SHP77 (cell line): ENCODE data around the gene ZNF831.

Experiments
- DNase-seq, 2 experiments: peaks; one replicate each; lab custom pipeline; 2025; lab: John Stamatoyannopoulos, UW

Gene ZNF831

DNA sequence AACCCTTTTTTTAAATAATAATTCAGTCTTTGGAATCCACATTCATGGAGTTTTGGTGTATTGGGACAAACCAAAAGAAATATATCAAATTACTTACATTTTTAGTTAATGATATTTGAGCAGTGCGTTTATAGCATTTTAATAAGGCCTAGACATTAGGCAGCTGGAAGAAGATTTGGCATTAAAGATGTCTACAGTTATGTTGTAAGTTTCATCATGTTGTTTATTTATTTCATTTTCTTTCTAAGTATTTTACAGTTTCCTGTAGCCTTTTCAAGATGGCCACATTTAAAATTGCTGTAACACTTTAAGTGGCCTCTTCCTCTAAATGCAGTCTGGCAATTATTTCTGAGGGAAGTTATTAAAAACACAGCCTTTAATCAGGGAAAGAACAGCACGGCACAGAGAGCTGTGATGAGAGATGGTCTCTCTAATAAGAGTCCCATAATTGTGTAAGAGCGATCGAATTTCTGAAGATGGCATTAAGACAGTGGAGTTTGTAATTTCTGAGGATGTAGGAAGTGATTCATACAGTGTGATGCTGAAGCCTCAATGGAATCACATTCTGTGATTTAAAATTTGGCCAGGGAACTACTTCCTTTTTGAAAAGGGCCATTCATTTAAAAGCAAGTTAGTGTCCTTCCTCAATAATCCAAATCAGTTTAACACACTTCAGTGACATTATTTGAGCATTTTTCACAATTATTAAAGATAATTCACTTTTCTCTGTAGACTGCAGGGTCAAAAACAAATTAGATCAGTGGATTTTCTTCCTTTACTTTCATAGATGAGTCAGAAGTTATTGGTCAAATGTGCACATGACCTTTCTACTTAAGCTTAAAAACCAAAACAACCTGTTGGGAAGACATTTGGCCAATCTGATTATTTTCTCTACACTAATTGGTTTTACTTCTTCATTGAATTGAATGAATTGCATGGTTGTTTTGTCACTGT lies 84.4 kb downstream of the ZNF831 start:
- DNase-seq = no peak

DNA sequence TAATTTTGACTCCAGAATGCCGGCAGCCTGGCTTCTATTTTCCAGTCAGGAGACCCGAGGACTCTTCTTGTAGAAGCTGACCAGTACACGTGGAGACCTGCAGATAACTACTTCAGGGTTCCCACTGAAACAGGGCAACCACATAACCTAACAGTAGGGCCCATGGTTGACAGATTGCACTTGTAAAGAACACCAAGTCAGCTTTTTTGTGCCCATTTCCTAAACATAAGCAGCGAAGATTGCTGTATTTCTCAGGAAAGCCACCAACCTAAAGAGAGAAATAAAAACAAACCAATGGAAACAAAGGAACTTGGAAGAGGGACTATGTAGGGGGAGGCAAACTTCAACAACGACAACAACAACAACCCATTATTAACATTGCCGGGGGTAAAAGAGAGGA lies 86.7 kb downstream of the ZNF831 start:
- no peak for DNase-seq

DNA sequence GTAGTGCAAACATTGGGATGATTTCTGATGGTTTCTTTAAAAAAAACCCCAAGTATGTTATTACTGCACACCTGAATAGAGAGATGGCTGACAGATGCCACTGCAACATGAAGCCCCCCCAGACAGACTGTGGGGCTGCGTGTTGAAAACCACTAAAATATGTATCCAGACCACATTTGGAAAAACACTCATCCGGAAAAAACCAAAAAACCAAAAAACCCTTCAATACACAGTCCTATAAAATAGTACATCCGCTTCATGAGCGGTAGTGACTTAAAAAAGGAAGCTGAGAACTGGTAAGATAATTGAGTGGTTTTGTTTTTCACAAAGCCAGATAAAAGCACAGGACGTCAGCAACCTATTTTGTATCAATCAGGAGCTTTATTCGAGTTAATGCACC lies 89.7 kb downstream of the ZNF831 start:
- DNase-seq = no peak

DNA sequence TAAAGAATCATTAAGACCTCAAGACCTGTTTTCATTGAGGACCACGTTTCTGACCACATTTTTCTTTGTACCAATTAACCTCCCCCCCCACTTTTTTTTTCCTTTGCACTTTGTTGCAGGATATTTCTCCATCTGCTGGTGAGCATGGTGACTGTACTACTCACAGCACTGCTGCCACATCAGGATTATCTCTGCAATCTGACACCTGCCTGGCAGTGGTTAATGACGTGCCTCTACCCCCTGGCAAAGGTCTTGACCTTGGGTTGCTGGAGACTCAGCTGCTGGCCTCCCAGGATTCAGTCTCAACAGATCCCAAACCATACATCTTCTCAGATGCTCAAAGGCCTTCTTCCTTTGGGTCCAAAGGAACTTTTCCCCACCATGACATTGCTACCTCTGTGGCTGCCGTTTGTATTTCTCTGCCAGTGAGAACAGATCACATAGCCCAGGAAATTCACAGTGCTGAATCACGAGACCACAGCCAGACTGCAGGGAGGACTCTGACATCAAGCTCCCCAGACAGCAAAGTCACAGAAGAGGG lies 90.2 kb downstream of the ZNF831 start:
- DNase-seq = no peak

DNA sequence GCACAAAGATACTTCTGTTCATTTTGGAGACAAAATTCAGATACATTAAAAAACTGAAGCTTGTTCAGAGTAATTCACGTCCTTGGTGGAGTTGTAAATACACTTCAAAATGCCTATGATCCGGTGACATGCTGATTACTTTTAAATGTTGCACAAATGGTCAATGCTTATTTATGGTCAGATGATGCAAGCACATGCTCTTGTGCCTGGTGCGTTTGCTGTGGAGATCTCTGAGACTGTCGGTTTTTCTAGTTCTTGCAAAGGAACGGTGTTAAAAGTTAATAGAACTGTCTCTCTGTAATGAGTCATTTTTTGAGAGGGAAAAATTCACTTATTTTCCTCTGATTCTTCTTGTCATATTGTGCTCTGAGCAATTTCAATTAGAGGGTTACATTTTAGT lies 91.6 kb downstream of the ZNF831 start:
- no peak for DNase-seq

DNA sequence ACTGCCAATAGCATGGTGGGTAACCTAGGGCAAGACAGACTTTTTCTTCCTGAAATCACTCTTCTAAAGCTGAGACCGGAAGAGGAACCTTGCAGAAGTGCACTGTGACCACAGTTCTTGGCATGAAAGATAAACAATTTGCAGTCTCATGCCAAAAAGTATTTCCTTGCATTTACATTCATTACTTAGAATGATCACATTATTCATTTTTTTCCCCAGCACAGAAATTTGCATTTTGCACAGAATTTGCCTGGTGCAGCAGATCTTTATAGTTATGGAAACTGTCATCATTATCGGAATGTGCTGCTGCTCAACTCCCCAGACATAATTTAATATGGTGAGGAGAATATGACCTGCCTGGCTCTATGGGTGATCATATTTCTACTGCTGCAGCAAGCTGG lies 94.6 kb downstream of the ZNF831 start:
- no peak for DNase-seq

DNA sequence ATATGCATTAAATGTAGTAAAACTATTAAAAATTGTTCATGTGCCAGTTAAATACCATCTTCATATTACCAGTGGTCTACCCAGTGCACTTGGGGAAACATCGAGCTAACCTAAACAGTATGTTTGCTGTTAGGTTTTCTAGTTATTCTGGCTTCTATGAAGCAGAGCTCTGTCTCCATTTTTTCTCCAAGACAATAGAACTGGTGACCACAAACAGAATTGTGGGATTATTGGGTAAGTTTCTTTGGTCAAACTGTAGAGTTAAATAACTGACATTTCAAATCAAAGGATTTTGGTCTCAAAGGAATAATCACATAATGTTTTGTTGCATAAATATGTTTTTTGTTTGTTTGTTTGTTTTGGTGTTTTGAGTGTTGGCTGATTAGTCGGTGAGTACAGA lies 96.3 kb downstream of the ZNF831 start:
- no peak for DNase-seq

DNA sequence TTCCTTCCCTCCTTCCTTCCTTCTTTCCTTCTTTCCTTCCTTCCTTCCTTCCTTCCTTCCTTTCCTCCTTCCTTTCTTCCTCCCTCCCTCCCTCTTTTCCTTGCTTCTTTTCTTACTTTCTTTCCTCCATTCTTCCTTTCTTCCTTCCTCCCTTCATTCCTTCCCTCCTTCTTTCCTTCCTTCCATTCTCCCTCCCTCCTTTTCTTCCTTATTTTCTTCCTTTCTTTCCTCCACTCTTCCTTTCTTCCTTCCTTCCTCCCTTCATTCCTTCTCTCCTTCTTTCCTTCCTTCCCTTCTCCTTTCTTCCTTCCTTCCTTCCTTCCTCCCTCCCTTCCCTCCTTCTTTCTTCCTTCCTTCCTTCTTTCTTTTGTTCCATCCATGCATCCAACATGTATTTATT lies 101.7 kb downstream of the ZNF831 start:
- no peak for DNase-seq

DNA sequence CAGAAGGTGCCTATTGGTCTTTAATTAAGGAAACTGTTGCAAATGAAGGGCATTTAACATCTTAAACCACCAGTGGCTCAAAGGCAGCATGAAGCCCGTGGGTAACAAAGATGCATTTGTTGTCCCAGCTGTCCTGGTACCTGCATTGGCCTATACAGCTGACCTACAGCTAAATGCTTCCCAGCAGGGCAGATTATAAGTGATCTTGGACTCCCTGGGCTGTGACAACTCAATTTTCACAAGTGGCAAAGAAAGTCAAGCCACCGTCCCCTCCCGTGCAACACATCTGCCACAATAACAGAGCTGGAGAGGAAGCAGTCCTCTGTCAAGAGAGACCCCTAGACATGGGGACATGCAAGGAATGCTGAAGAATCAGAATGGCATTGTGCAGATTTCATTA lies 105.2 kb downstream of the ZNF831 start:
- DNase-seq = no peak

DNA sequence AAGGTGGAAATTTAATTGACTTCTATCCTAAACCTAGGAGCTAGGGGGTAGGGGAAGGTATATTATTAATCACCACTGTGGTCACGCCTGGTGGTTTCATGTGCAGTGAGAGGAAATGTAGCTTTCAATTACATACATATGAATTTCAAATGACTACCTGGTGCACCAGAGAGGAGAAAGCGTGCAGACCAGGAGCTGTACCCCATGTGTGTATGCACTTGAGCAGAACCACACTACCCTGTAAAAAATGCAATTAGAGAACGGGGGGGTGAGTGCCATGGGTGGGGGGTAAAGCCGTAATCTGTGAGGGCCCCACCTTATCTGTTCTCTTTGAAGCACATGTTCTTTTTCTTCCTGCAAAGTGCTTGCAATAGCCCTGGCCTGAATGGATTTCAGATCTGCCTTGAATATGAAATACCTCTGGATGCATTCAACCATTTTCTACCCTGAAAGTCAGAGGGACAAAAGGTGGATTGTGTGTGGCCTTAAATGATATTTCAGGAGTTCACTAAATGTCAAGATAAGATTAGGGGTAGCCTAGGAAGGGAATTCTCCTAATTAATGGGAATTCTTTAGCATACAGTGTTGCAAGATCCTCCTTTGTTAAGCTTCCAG lies 105.9 kb downstream of the ZNF831 start:
- no peak for DNase-seq

DNA sequence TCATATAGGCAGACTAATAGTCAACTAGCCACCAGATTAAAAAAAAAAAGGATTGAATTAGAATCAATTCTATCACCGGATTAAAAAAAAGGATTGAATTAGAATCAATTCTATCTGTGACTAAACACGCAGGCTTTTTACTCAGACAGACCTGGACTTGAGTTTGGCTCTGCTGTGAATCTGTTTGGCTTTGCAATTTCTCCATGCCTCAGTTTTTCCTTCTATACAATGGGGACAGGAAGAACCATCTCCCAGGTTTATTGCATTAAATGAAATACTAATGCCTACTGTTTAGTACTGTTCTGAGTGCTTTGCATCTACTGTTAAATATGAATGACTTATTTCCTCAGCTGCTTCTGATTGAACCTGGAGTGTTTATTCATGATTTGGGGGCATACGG lies 106.8 kb downstream of the ZNF831 start:
- DNase-seq = no peak

DNA sequence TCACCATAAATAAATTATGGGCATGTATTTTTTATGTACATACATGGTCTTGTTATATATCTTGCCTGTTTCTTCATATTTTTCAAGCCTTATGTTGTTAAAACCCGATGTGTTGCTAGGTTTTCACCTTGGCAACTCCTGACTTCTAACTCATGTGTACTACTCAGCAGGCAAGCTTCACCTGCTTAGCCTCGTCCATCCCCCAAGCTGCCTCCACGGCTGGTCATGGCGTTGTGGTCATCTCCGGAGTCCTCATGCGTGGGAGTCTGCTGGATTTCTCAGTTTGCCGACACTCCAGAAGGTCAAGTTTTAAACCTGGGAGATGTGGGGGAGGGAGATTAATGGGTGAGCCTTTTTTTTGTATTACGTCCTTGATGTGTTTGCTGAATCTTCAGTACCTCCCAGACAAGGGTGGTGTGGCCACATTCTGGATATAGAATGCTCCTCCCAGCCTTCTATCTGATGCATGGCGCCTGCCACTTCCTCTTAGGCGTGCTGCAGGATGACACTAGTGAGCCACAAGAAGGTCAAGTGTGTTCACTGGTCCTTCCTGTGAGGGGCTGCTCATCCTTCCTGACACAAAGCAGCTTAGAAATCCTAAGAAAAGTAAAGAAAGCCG lies 110.2 kb downstream of the ZNF831 start:
- no peak for DNase-seq

DNA sequence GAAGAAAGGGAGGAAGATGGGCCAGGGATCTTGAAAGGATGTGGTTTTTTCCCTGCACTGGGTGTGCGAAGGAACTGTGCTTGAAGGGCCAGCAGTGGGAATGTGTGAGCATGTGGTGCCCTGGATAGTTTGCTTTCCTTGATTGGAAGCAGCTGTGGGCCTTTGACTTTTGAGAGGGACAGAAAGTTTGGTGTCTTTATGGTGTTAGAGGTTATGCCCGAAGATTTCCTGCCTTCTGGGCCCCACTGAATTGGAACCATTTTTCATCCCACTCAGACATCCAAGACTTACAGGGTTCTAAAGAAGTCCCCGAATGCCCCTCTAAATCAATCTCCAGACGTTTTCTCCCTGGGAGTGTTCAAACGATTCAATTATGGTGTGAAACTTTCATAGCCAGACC lies 113.3 kb downstream of the ZNF831 start:
- no peak for DNase-seq

DNA sequence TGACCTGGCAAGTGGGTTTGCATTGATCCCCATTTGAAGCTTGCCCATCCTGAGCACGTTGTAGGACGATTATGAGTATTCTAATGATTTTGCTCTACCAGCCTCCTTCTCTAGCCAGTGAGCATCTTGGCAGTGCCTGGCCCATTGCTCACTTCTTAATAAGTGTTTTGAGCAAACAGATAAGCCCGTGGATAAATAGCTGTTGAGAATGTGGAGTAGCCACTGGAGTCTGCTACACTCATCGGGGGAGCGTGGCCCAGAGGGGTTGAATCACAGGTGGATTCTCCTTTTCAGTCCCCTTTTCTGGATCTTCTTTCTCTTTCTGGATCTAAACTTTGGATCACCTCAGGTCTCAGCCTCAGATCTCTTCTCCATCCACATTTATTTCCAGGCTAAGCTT lies 120.8 kb downstream of the ZNF831 start:
- no peak for DNase-seq

DNA sequence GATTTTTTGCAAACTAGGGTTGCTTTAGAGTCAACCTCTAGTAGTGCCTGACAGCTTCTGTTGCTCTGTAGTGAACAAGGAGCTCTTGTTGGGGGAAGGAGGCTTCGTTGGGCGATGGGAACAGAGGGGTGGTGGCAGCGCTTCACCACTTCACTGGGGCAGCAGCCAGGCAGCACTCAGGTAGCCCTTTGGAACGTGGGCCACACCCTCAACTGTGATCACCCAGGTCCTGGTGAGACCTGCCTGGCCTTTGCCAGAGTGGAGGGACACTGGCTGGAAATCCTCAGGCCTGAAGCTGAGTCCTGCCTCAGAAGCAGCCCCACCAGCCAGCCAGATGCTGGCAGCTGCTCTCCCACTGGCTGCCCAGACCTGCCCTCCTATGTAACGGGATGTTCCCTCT lies 126.4 kb downstream of the ZNF831 start:
- DNase-seq = no peak

DNA sequence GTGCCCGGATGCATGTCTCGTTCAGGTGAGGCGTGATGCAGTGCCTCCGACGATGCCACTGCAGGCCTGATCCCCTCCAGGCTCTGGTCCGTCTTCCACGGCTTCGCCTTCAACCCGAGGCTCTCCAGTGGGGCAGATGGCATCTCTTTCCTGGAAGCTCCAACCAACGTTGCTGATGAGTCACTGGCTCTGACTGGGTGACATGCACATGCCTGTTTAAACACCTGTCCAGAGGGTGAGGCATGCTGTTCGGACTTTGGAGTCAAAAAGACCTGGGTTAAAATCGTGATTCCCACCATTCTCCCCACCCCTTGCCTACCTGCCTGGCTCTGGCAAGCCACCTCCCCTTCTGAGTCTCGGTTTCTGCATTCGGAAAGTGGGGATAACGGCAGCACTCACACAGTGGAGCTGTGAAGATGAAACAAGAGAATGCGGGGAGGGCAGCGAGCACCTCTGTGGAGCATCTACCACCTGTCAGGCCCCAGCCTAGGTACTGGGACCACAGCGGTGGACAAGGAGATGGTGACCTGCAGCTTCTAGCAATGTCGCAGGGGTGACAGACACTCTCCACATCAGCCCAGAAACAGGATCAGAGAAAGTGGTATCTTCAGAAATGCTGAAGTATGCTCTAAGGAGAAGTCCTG lies 128.2 kb downstream of the ZNF831 start:
- peak; percentile 48 to 79 for DNase-seq

DNA sequence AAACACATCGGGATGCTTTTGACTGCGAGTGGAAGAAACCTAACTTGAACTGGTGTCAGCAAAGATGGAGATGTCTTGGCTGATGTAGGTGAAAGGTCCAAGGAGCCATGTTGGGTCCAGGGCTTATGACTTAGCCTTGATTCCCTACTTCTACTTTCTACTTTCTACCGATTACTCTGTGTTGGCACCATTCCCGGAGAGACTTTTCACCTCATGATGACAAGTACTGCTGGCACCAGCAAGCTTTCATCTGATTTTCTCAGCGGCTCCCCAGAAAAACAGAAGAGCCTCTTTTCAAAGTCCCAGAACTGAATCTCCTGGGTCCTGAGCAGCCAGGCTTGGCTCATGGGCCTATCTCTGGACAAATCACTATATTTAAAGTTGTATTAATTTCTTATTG lies 131.9 kb downstream of the ZNF831 start:
- no peak for DNase-seq

DNA sequence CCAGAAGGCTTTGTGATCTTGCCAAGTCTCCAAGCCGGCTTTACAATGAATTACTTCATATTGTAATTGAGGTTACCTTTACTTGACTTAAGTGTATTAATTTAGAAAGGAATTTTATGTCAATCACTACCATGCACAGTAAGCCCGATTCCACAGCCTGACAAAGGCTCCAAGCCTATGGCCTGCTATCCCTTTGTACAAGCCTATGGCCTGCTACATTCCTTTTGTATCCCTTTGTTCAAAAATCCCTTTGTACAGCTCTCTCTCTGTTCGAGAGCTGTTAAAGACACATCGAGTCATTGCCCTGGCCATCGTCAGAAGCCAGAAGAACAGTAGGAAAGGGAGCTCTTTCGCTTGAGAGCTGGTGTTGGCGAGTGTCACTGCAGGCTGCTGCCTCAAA lies 134.1 kb downstream of the ZNF831 start:
- DNase-seq = no peak

DNA sequence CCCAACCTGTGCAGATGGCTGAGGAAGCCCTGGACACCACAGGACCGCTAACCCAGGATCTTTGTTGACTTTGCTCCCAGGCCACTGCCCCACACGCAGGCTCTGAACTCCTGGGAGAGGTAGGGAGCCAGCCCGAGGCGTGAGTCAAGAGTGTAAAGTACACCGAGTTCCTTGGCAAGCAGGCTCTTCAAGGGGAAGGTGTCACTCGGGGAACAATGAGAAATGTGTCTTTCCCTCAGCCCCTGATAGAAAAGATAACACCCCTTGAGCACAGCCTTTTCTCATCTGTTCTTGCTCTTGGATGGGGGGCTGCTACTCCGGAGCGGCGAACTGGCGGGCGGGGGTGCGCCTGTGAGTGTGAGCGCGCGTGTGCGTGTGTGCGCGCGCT lies 136.3 kb downstream of the ZNF831 start:
- no peak for DNase-seq

DNA sequence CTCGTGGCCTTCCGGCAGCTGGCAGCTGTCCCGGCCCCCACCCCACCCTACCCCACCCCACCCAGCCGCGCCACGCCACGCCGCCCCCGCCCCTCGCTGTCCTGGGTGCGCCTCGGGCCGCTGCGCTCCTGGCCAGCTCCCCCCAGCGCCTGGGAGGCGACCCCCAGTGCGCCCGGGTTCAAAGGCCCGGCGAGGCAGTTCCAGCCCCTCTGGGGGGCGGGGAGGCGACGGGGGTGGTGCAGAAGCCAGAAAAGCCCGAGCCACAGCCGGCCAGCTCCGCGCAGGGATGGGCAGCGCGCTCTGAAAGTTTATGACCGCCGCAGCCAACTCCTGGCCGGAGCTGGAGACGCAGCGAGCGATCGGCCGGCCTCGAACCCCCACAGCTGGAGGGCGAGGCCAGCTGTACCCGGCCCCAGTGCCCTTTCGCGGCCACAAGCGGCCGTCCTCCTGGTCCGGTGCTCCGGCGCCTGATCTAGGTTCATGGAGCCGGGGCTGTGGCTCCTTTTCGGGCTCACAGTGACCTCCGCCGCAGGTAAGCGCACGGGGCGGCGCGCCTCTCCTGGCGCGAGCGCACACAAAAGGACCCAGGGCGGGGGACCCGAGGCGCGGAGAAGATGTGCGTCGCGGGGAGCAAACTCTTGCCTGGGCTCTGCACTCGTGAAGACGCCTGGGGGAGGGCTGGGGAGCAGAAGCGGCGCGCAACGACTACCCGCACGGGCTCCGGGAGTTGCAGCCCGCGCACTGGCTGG lies 136.9 kb downstream of the ZNF831 start, which contains the start of gene EDN3:
TSS of gene EDN3 (plus strand) at position 279 of the 749 bp plus-strand sequence. CDS start at position 481, 202 bp downstream.
- no peak for DNase-seq

DNA sequence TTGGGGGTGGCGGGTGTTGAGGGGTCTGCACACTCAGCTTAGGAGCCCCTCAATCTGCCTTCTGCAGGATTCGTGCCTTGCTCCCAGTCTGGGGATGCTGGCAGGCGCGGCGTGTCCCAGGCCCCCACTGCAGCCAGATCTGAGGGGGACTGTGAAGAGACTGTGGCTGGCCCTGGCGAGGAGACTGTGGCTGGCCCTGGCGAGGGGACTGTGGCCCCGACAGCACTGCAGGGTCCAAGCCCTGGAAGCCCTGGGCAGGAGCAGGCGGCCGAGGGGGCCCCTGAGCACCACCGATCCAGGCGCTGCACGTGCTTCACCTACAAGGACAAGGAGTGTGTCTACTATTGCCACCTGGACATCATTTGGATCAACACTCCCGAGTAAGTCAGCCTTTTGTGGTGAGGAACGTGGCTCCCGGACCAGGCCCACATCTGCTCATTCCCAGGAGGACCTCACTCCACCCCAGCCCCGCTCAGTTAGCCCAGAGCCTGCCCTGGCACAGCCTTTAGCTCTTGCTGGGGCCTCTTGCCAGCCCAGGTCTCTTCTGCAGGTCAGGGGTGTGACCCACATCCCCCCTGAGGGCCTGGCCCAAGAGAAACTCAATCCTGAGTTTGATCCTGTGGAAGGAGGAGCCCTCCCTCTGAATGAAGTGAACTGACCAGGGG lies 137.9 kb downstream of the ZNF831 start:
- DNase-seq = no peak
